Keratinocyte (primary cell): ENCODE data around the gene MAGEF1. TPM values are rescaled to one million over a fixed set of nuclear protein-coding genes. Genes with fewer than 3 reads are reported as not detected.

Experiments
- DNase-seq: peaks from one replicate; pipeline ENCODE4 v3.0.0-alpha.2; 2011; ENCODE audit warnings: low read depth, missing footprints, low spot score
- FAIRE-seq: peaks from 2 replicates; lab custom pipeline; 2011; peaks lifted over from hg19 to GRCh38; lab: Jason Lieb, UNC
- H2AFZ ChIP-seq: 2 replicates; pipeline ENCODE4 v1.6.0; 2012; ENCODE audit warnings: low read length, control low read depth, inconsistent platforms; ENCODE audit not compliant: control insufficient read depth
- H3K27ac ChIP-seq: 2 replicates; pipeline ENCODE4 v1.5.1; 2011; ENCODE audit warnings: low read length; ENCODE audit not compliant: control insufficient read depth, insufficient read depth
- H3K27me3 ChIP-seq: 3 replicates; pipeline ENCODE4 v1.6.0; 2011; ENCODE audit warnings: low read length; ENCODE audit not compliant: control insufficient read depth, insufficient read depth; ENCODE audit errors: extremely low read depth
- H3K36me3 ChIP-seq, 2 experiments: 2 replicates in 1 of 2; 3 replicates in 1 of 2; pipeline ENCODE4 v1.5.1; 2011; ENCODE audit warnings: low read length in 2 of 2, mild to moderate bottlenecking in 1 of 2; ENCODE audit not compliant: control insufficient read depth in 2 of 2, insufficient read depth in 2 of 2; ENCODE audit errors: extremely low read depth in 1 of 2
- H3K4me1 ChIP-seq: 3 replicates; pipeline ENCODE4 v1.5.1; 2011; ENCODE audit warnings: low read length; ENCODE audit not compliant: control insufficient read depth, insufficient read depth; ENCODE audit errors: extremely low read depth
- H3K4me2 ChIP-seq: 3 replicates; pipeline ENCODE4 v1.6.0; 2011; ENCODE audit warnings: low read depth, low read length; ENCODE audit not compliant: control insufficient read depth, insufficient read depth; ENCODE audit errors: extremely low read depth
- H3K4me3 ChIP-seq, 3 experiments: fragments of 200-600 bp in 1 of 3; sonication (generic) in 1 of 3; 2 replicates in 2 of 3; 3 replicates in 1 of 3; pipeline ENCODE4 v1.5.1; 2011 to 2016; ENCODE audit warnings: low read length in 3 of 3, mild to moderate bottlenecking in 3 of 3, control low read depth in 2 of 3, inconsistent platforms in 1 of 3, low read depth in 1 of 3, mixed read lengths in 1 of 3, mixed run types in 1 of 3, moderate library complexity in 1 of 3; ENCODE audit not compliant: control insufficient read depth in 2 of 3, insufficient read depth in 2 of 3; ENCODE audit errors: extremely low read depth in 1 of 3
- H3K79me2 ChIP-seq: 2 replicates; pipeline ENCODE4 v1.6.0; 2012; ENCODE audit warnings: low read length; ENCODE audit not compliant: control insufficient read depth, insufficient read depth
- H3K9ac ChIP-seq: 3 replicates; pipeline ENCODE4 v1.6.0; 2011; ENCODE audit warnings: low read length; ENCODE audit not compliant: control insufficient read depth, insufficient read depth; ENCODE audit errors: extremely low read depth
- H3K9me1 ChIP-seq: 3 replicates; pipeline ENCODE4 v1.6.0; 2011; ENCODE audit warnings: low read length; ENCODE audit not compliant: control insufficient read depth, insufficient read depth; ENCODE audit errors: extremely low read depth
- H3K9me3 ChIP-seq: 2 replicates; pipeline ENCODE4 v1.5.1; 2012; ENCODE audit warnings: low read depth, low read length; ENCODE audit not compliant: control insufficient read depth
- H4K20me1 ChIP-seq: 3 replicates; pipeline ENCODE4 v1.6.0; 2011; ENCODE audit warnings: low read length; ENCODE audit not compliant: control insufficient read depth, insufficient read depth; ENCODE audit errors: extremely low read depth
- CTCF ChIP-seq, 3 experiments: IDR thresholded peaks in 1 of 3; conservative IDR thresholded peaks in 1 of 3; optimal IDR thresholded peaks in 1 of 3; 2 replicates in 2 of 3; 3 replicates in 1 of 3; pipeline versions ENCODE3 to v1.5.1; 2011; ENCODE audit warnings: low read length in 3 of 3, mild to moderate bottlenecking in 3 of 3, moderate library complexity in 2 of 3, control low read depth in 1 of 3, inconsistent platforms in 1 of 3; ENCODE audit not compliant: insufficient read depth in 2 of 3; ENCODE audit errors: extremely low read depth in 1 of 3
- EZH2 ChIP-seq: IDR thresholded peaks from one replicate; pipeline ENCODE4 v1.6.1; 2012; ENCODE audit warnings: inconsistent platforms, mild to moderate bottlenecking, low read length, moderate library complexity
- dilution Hi-C: fragments of 300-500 bp; cut with MboI; formaldehyde crosslinking; loops from one replicate; pipeline ENCODE4 v1.7.0; 2020; ENCODE audit warnings: low sequenced_read_pairs; ENCODE audit not compliant: extremely low pct_ligation_motif_present
- polyA plus RNA-seq, 5 experiments: library from polyadenylated mRNA; depleted of rRNA in 3 of 5; stranded (reverse) in 3 of 5; stranded (forward) in 1 of 5; unstranded in 1 of 5; fragments of >200 nt; gene quantifications; 1 replicate in 1 of 5; 2 replicates in 3 of 5; 3 replicates in 1 of 5; pipeline versions ENCODE4 v1.2.1 to v1.2.3, GENCODE V29; 2011 to 2012; ENCODE audit warnings: missing spikeins in 2 of 5, low read depth in 1 of 5, low replicate concordance in 1 of 5

Gene MAGEF1
- polyA plus RNA-seq, 1 donor (not counting 4 experiments of a cell fraction or from before 2014, with no cell fraction given) = 11.8 TPM

DNA sequence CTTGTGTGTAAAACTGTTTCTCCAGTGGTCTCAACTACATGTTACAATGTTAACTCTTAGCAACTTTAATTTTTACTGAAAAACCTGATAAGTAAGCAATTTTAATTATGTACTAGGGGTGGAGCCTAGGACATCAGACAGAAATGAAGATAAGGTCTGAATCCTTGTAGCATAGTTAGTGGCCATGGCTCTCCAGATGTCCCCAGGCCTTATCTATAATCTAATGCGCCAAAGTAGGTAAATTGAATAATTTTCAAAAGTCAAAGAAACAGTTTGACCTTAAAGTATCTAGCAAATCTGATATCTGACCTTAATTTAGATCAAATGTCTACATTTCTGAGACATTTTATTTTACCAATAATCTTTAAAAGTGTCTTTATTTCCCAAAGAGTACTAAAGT, 8.2 kb downstream of the MAGEF1 start:
- dilution Hi-C loops = no loop called here
- no peaks in the 10 kb centered on the region for H4K20me1 ChIP-seq
- H3K4me3 ChIP-seq = no peak overlapping the region
- no peaks in the 10 kb centered on the region for H3K9me1 ChIP-seq
- FAIRE-seq (no peak), DNase-seq (no peak)
- H3K9ac ChIP-seq = no peak overlapping the region
- H3K4me2 ChIP-seq = no peak overlapping the region
- H3K4me1 ChIP-seq = no peaks in the 10 kb centered on the region
- TF ChIP-seq CTCF (optimal IDR thresholded peaks at IDR 0.05 in 1 of 3, IDR thresholded peaks at IDR 0.05 in 1 of 3, conservative IDR thresholded peaks at IDR 0.05 in 1 of 3; ENCODE audit: extremely low read depth in 1 of 3, insufficient read depth in 2 of 3, low read length in 3 of 3) (no peak), EZH2 (no peak)
- H3K9me3 ChIP-seq = no peaks in the 10 kb centered on the region
- no peaks in the 10 kb centered on the region for H3K27me3 ChIP-seq
- H3K36me3 ChIP-seq = peaks cover 0 to 2% of the 10 kb centered on the region in 2 experiments
- no peak overlapping the region for H3K27ac ChIP-seq
- H2AFZ ChIP-seq = no peak overlapping the region
- no peaks in the 10 kb centered on the region for H3K79me2 ChIP-seq

- Histone ChIP-seq H3K4me2 (no peak overlapping the region), H2AFZ (no peak overlapping the region), H3K9ac (no peak overlapping the region), H3K27ac (no peak overlapping the region), H3K27me3 (no peaks in the 10 kb centered on the region), H3K36me3 (no peaks in the 10 kb centered on the region), H3K4me3 (no peak overlapping the region), H3K9me1 (no peaks in the 10 kb centered on the region), H4K20me1 (no peaks in the 10 kb centered on the region), H3K4me1 (no peaks in the 10 kb centered on the region), H3K79me2 (no peaks in the 10 kb centered on the region), H3K9me3 (no peaks in the 10 kb centered on the region)
- FAIRE-seq (no peak), DNase-seq (no peak)
- no peak for TF ChIP-seq EZH2
- TF ChIP-seq CTCF (optimal IDR thresholded peaks at IDR 0.05 in 1 of 3, IDR thresholded peaks at IDR 0.05 in 1 of 3, conservative IDR thresholded peaks at IDR 0.05 in 1 of 3; ENCODE audit: extremely low read depth in 1 of 3, insufficient read depth in 2 of 3, low read length in 3 of 3) = no peak
- dilution Hi-C loops = no loop called here
Measured at GRCh38 chr3:184700759-184701158, 11.1 kb downstream of the MAGEF1 start.
